ENCODE results near the gene SYNE4.

DNA sequence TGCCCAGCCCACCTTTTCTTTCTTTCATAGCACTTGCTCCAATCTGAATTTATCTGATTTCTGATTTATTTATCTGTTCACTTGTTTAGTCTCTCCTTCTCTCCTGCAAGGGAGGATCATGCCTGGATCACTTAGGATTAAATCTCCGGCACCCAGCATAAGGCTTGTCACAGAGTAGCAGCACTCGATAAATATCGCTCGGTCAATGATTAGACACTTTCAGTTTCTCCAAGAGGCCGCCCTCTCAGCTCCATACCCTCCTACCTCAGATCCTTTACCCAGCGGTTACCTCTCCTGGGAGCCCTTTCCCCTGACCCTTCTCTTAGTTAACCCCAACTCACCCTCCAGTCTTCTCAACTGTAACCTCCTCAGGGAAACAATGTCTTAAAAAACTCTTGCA, 22.7 kb upstream of the SYNE4 start:
- TF ChIP-seq EP300 (IDR thresholded peaks at IDR 0.05; ENCODE audit: low read depth): no peak
- TF ChIP-seq, protein P1, sequence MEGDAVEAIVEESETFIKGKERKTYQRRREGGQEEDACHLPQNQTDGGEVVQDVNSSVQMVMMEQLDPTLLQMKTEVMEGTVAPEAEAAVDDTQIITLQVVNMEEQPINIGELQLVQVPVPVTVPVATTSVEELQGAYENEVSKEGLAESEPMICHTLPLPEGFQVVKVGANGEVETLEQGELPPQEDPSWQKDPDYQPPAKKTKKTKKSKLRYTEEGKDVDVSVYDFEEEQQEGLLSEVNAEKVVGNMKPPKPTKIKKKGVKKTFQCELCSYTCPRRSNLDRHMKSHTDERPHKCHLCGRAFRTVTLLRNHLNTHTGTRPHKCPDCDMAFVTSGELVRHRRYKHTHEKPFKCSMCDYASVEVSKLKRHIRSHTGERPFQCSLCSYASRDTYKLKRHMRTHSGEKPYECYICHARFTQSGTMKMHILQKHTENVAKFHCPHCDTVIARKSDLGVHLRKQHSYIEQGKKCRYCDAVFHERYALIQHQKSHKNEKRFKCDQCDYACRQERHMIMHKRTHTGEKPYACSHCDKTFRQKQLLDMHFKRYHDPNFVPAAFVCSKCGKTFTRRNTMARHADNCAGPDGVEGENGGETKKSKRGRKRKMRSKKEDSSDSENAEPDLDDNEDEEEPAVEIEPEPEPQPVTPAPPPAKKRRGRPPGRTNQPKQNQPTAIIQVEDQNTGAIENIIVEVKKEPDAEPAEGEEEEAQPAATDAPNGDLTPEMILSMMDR (IDR thresholded peaks at IDR 0.05): no peak
